ENCODE results near the gene RAB3IL1.

The RAB3IL1 gene

GRCh38 chr11:61880031-61880430 lies 37.3 kb downstream of the RAB3IL1 start:
- H3K9ac ChIP-seq = peak overlapping the region; percentile 79
- no peak for TF ChIP-seq Cebpa-rat (IDR thresholded peaks at IDR 0.05)
- H3K4me1 ChIP-seq = peaks cover 65% of the 10 kb centered on the region
- peak overlapping the region; percentile 86 for H3K27ac ChIP-seq
- no peaks in the 10 kb centered on the region for H3K27me3 ChIP-seq
- H3K9me3 ChIP-seq = no peaks in the 10 kb centered on the region
- peak overlapping the region; percentile 69 for H3K4me3 ChIP-seq
- H4K20me1 ChIP-seq = no peaks in the 10 kb centered on the region
- H3K4me2 ChIP-seq = peak overlapping the region; percentile 97
- peaks cover 30% of the 10 kb centered on the region for H3K36me3 ChIP-seq

GRCh38 chr11:61879152-61879551 lies 38.2 kb downstream of the RAB3IL1 start:
- no peaks in the 10 kb centered on the region for H3K9me3 ChIP-seq
- peak overlapping the region; percentile 79 for H3K9ac ChIP-seq
- H4K20me1 ChIP-seq = no peaks in the 10 kb centered on the region
- H3K4me3 ChIP-seq = peak overlapping the region; percentile 69
- TF ChIP-seq Cebpa-rat (IDR thresholded peaks at IDR 0.05) = no peak
- H3K27me3 ChIP-seq = no peaks in the 10 kb centered on the region
- H3K36me3 ChIP-seq = peaks cover 32% of the 10 kb centered on the region
- H3K27ac ChIP-seq = peak overlapping the region; percentile 86
- peak overlapping the region; percentile 97 for H3K4me2 ChIP-seq
- H3K4me1 ChIP-seq = peaks cover 63% of the 10 kb centered on the region

- Histone ChIP-seq H3K4me2 (no peak overlapping the region), H3K36me3 (peaks cover 35% of the 10 kb centered on the region), H3K27ac (no peak overlapping the region), H3K9ac (no peak overlapping the region), H3K4me3 (no peak overlapping the region), H3K27me3 (no peaks in the 10 kb centered on the region), H4K20me1 (peaks cover 4% of the 10 kb centered on the region), H3K9me3 (no peaks in the 10 kb centered on the region), H3K4me1 (peaks cover 66% of the 10 kb centered on the region)
- no peak for TF ChIP-seq Cebpa-rat (IDR thresholded peaks at IDR 0.05)
Observed at GRCh38 chr11:61875698-61876097, 41.7 kb downstream of the RAB3IL1 start.

- Histone ChIP-seq H3K4me1 (peaks cover 69% of the 10 kb centered on the region), H3K27me3 (no peaks in the 10 kb centered on the region), H3K9ac (no peak overlapping the region), H4K20me1 (peaks cover 13% of the 10 kb centered on the region), H3K4me2 (no peak overlapping the region), H3K9me3 (no peaks in the 10 kb centered on the region), H3K27ac (no peak overlapping the region), H3K36me3 (peaks cover 35% of the 10 kb centered on the region), H3K4me3 (no peak overlapping the region)
- no peak for TF ChIP-seq Cebpa-rat (IDR thresholded peaks at IDR 0.05)
Observed at GRCh38 chr11:61874853-61875252, 42.5 kb downstream of the RAB3IL1 start.

- no peak overlapping the region for H3K9ac ChIP-seq
- H3K36me3 ChIP-seq = peaks cover 35% of the 10 kb centered on the region
- peaks cover 69% of the 10 kb centered on the region for H3K4me1 ChIP-seq
- H3K27ac ChIP-seq = no peak overlapping the region
- H3K4me2 ChIP-seq = no peak overlapping the region
- TF ChIP-seq Cebpa-rat (IDR thresholded peaks at IDR 0.05) = no peak
- H3K9me3 ChIP-seq = no peaks in the 10 kb centered on the region
- H4K20me1 ChIP-seq = peaks cover 17% of the 10 kb centered on the region
- no peak overlapping the region for H3K4me3 ChIP-seq
- no peaks in the 10 kb centered on the region for H3K27me3 ChIP-seq
Observed at GRCh38 chr11:61874377-61874809, 43.0 kb downstream of the RAB3IL1 start.

- Histone ChIP-seq H4K20me1 (peaks cover 23% of the 10 kb centered on the region), H3K9me3 (no peaks in the 10 kb centered on the region), H3K4me1 (peaks cover 69% of the 10 kb centered on the region), H3K27me3 (no peaks in the 10 kb centered on the region), H3K4me3 (no peak overlapping the region), H3K36me3 (peaks cover 34% of the 10 kb centered on the region), H3K4me2 (peak overlapping the region; percentile 97), H3K27ac (no peak overlapping the region), H3K9ac (no peak overlapping the region)
- TF ChIP-seq Cebpa-rat (IDR thresholded peaks at IDR 0.05) = no peak
Observed at GRCh38 chr11:61873588-61874376, 43.6 kb downstream of the RAB3IL1 start.

- Histone ChIP-seq H3K9me3 (no peaks in the 10 kb centered on the region), H3K27ac (no peak overlapping the region; the same call in 1 of the 2 replicates), H3K4me3 (peak overlapping the region; percentile 61; the same call in 1 of the 2 replicates), H3K4me2 (peak overlapping the region; percentile 97), H3K27me3 (no peaks in the 10 kb centered on the region), H3K36me3 (peaks cover 26% of the 10 kb centered on the region), H3K4me1 (peaks cover 65% of the 10 kb centered on the region), H4K20me1 (peaks cover 27% of the 10 kb centered on the region), H3K9ac (peak overlapping the region; percentile 69)
- no peak for TF ChIP-seq Cebpa-rat (IDR thresholded peaks at IDR 0.05)
Observed at GRCh38 chr11:61872935-61873565, 44.3 kb downstream of the RAB3IL1 start.

GRCh38 chr11:61871158-61871597 lies 46.2 kb downstream of the RAB3IL1 start:
- H3K27me3 ChIP-seq = no peaks in the 10 kb centered on the region
- no peak for TF ChIP-seq Cebpa-rat (IDR thresholded peaks at IDR 0.05)
- peaks cover 40% of the 10 kb centered on the region for H4K20me1 ChIP-seq
- H3K9me3 ChIP-seq = no peaks in the 10 kb centered on the region
- H3K4me3 ChIP-seq = peak overlapping the region; percentile 61
- peak overlapping the region; percentile 69; the same call in 1 of the 2 replicates for H3K9ac ChIP-seq
- H3K4me2 ChIP-seq = peak overlapping the region; percentile 97
- peak overlapping the region; percentile 79 for H3K27ac ChIP-seq
- peaks cover 59% of the 10 kb centered on the region for H3K4me1 ChIP-seq
- H3K36me3 ChIP-seq = peaks cover 20% of the 10 kb centered on the region

GRCh38 chr11:61870541-61871031 lies 46.8 kb downstream of the RAB3IL1 start:
- Histone ChIP-seq H3K36me3 (peaks cover 23% of the 10 kb centered on the region), H3K9me3 (no peaks in the 10 kb centered on the region), H3K4me1 (peaks cover 59% of the 10 kb centered on the region), H3K4me3 (peak overlapping the region; percentile 61), H3K27me3 (no peaks in the 10 kb centered on the region), H3K4me2 (peak overlapping the region; percentile 97), H3K9ac (peak overlapping the region; percentile 69; the same call in 1 of the 2 replicates), H4K20me1 (peaks cover 43% of the 10 kb centered on the region), H3K27ac (peak overlapping the region; percentile 79)
- no peak for TF ChIP-seq Cebpa-rat (IDR thresholded peaks at IDR 0.05)

Measured in BLaER1 (cell line).